GM08714 (cell line): Measurements from ENCODE around the gene FXYD7.
"Not testable (repeated sequence)": the region's sequence is repeated elsewhere in the genome, so short reads cannot be mapped to it uniquely, and the experiment has no call there.

ENCODE experiments used
- H3K4me3 ChIP-seq: fragments of 200-500 bp; sonication (Bioruptor generic); 2 replicates; pipeline ENCODE4 v1.5.1; 2014; ENCODE audit warnings: mild to moderate bottlenecking, low read length, inconsistent platforms
- ZNF274 ChIP-seq: IDR thresholded peaks from 2 replicates; pipeline ENCODE4 v1.6.1; 2012; ENCODE audit warnings: mild to moderate bottlenecking, low read depth, low read length

FXYD7 gene

GRCh38 chr19:35128398-35129057, 14.5 kb upstream of the FXYD7 start:
- TF ChIP-seq ZNF274 = no peak
- H3K4me3 ChIP-seq = no peak overlapping the region

GRCh38 chr19:35129724-35130274, 13.3 kb upstream of the FXYD7 start:
- H3K4me3 ChIP-seq = not testable (repeated sequence)

- TF ChIP-seq ZNF274 = no peak
- no peak overlapping the region for H3K4me3 ChIP-seq
Measured at GRCh38 chr19:35130761-35131720, 12.0 kb upstream of the FXYD7 start.

GRCh38 chr19:35132254-35132653, 10.8 kb upstream of the FXYD7 start:
- no peak for TF ChIP-seq ZNF274

GRCh38 chr19:35133826-35134225, 9.2 kb upstream of the FXYD7 start:
- H3K4me3 ChIP-seq = no peak overlapping the region
- TF ChIP-seq ZNF274 = no peak

More at GRCh38 chr19:35132254-35132653, 10.8 kb upstream of the FXYD7 start:
- no peak overlapping the region for H3K4me3 ChIP-seq

- H3K4me3 ChIP-seq = no peak within 1 kb of the TSS
Measured at GRCh38 chr19:35134601-35135242, 8.3 kb upstream of the FXYD7 start, which contains the start of gene LGI4. TSS of gene LGI4 (minus strand) at chr19:35135059. CDS start at chr19:35134680, 379 bp downstream.

GRCh38 chr19:35135389-35135909, 7.6 kb upstream of the FXYD7 start:
- no peak for TF ChIP-seq ZNF274
- no peak overlapping the region for H3K4me3 ChIP-seq

More at GRCh38 chr19:35134601-35135242, 8.3 kb upstream of the FXYD7 start, which contains the start of gene LGI4:
- no peak for TF ChIP-seq ZNF274

GRCh38 chr19:35136231-35136630, 6.8 kb upstream of the FXYD7 start:
- TF ChIP-seq ZNF274 = no peak
- H3K4me3 ChIP-seq = no peak overlapping the region

- no peak overlapping the region for H3K4me3 ChIP-seq
- no peak for TF ChIP-seq ZNF274
Measured at GRCh38 chr19:35136977-35137702, 5.9 kb upstream of the FXYD7 start.

GRCh38 chr19:35138305-35138892, 4.7 kb upstream of the FXYD7 start, which contains the start of gene FXYD1:
TSS of gene FXYD1 (plus strand) at chr19:35138824. CDS start at chr19:35140080, 1,256 bp downstream.
- no peak for TF ChIP-seq ZNF274
- no peak within 1 kb of the TSS for H3K4me3 ChIP-seq

- no peak for TF ChIP-seq ZNF274
- no peak overlapping the region for H3K4me3 ChIP-seq
Measured at GRCh38 chr19:35140207-35140961, 2.7 kb upstream of the FXYD7 start.
